ENCODE measurements around the gene FMN1.

DNA sequence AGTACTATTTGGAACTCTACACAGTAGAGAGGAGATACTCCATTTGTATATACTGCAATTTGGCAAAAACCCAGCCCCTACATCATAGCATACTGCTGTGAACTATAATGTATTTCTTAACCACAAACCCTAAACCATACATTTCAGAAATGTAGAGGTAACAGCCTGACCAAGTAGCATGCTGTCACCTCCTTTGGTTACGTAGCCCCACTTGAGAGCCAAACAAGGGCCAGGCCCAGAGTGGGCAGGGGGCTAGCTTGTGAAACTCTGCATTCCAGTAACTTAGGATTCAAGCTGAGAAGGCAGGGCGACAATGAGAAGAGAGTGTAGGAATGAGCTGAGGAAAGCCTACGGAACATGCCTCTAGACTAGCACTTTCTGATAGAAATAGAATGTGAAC is 340.9 kb downstream of the FMN1 start:
- TF ChIP-seq, protein P1, sequence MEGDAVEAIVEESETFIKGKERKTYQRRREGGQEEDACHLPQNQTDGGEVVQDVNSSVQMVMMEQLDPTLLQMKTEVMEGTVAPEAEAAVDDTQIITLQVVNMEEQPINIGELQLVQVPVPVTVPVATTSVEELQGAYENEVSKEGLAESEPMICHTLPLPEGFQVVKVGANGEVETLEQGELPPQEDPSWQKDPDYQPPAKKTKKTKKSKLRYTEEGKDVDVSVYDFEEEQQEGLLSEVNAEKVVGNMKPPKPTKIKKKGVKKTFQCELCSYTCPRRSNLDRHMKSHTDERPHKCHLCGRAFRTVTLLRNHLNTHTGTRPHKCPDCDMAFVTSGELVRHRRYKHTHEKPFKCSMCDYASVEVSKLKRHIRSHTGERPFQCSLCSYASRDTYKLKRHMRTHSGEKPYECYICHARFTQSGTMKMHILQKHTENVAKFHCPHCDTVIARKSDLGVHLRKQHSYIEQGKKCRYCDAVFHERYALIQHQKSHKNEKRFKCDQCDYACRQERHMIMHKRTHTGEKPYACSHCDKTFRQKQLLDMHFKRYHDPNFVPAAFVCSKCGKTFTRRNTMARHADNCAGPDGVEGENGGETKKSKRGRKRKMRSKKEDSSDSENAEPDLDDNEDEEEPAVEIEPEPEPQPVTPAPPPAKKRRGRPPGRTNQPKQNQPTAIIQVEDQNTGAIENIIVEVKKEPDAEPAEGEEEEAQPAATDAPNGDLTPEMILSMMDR (IDR thresholded peaks at IDR 0.05): no peak
- no peak for TF ChIP-seq POLR2A (IDR thresholded peaks at IDR 0.05)
- no peak for TF ChIP-seq EP300 (IDR thresholded peaks at IDR 0.05; ENCODE audit: low read depth)

All from transverse colon (tissue), 3 donors.